GM12872 (cell line): ENCODE measurements around the gene CYB561D1.

Experiments
- TF ChIP-seq, protein P1 (sequence below): IDR thresholded peaks from 3 replicates; pipeline ENCODE4 v1.5.1; 2011; ENCODE audit warnings: low read depth, mild to moderate bottlenecking, low read length, moderate library complexity; ENCODE audit not compliant: insufficient read depth

The CYB561D1 gene

DNA sequence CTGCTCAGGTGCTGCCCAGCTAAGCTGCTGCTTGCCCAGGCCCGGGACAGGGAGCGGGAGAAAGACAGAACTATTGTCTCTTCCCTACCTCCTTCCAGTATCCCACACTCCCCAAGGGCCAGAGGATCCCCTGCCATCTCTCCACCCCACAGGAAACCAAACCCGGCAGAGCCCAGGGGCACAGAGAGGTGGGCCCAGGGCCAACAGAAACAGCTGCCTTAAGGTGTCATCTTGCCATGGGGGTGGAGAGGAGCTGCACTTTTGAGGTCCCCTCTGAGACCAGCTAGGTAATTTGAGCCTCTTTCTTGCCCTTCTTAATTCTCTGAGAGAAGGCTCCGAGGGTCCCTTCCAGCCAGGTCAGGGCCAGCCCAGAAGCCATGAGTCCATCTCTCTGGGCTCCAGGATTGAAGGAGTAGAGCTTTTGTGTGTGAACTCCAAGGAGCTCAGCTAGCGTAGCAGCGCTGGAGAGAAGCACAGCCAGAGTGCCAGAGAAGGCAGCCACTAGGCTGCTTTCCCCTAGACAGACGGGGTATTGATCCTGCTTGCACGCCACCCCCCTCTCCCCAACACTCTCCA is 36.1 kb downstream of the CYB561D1 start:
- TF ChIP-seq, protein P1, sequence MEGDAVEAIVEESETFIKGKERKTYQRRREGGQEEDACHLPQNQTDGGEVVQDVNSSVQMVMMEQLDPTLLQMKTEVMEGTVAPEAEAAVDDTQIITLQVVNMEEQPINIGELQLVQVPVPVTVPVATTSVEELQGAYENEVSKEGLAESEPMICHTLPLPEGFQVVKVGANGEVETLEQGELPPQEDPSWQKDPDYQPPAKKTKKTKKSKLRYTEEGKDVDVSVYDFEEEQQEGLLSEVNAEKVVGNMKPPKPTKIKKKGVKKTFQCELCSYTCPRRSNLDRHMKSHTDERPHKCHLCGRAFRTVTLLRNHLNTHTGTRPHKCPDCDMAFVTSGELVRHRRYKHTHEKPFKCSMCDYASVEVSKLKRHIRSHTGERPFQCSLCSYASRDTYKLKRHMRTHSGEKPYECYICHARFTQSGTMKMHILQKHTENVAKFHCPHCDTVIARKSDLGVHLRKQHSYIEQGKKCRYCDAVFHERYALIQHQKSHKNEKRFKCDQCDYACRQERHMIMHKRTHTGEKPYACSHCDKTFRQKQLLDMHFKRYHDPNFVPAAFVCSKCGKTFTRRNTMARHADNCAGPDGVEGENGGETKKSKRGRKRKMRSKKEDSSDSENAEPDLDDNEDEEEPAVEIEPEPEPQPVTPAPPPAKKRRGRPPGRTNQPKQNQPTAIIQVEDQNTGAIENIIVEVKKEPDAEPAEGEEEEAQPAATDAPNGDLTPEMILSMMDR, result no peak

DNA sequence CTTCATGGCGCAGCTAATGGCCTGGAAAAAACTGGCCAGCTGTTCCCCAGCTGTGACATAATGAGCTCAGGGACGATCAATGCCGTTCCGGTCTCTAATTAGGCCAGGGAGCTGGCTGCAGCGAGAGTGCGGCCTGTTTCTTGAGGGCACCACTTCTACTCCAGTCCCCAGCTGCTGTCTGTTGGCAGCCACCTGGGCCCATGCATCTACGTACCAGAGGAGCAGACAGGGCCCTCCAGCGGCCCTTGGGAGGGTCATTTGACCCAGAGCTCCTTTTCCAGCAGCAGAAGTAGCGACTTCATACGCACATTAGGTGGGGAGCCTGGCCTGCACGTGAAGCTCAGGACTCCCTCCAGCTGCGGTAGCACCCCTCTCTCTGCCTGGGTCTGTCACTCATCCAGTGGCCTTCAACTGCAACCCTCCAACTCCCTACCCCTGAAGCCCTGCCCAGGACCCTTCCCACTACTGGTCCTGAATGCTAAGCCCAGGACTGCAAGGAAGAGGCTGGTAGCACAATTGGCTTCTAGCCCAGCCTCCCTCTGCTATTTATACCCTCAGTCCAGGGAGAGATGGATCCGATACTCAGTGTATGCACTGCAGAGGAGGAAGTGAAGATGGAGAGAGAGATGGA is 36.7 kb downstream of the CYB561D1 start:
- TF ChIP-seq, protein P1, result no peak

DNA sequence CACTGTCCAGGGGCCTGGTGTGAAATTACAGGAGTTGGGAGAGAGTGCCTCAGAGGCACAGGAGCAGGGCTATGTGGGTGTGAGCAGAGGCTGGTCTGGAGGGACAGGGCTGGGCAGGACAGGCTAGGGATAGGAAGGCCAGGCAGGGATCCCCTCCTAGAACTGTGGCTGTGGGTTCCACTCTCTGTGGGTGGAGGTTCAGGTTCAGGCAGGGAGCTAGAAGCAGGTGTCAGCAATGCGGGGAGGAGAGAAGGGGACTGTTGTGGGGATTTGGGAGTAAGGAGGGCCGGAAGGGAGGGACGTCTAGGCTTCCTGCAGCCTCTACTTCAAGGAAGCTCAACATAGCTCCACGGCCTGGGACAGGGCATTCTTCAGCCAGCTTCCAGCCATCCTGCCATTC is 37.5 kb downstream of the CYB561D1 start:
- TF ChIP-seq, protein P1, result no peak

DNA sequence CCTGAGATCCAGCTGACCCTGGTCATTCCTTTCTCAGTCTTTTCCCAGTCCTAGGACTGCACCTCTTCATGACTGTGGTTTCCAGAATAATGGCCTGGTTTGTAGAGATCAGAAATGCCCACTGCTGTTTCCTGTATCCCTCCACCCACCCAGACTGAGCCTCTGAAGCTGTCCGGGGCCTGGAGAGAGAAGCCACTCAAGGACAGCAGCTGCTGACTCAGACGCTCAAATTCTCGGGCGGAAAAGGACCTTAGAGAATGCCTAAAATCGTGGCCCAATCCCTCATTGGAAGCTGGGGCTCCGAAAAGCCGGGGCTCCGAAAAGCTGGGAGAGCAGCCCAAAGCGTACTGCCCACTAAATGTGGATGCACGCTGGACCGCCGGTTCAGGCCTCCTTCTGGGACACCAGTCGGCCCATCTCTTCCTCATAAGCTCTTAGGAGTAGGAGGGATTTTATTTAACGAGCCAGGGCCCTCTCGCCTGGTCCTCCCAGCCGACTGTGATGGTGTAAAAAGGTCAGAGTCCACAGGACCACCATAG is 38.0 kb downstream of the CYB561D1 start:
- TF ChIP-seq, protein P1, result no peak

DNA sequence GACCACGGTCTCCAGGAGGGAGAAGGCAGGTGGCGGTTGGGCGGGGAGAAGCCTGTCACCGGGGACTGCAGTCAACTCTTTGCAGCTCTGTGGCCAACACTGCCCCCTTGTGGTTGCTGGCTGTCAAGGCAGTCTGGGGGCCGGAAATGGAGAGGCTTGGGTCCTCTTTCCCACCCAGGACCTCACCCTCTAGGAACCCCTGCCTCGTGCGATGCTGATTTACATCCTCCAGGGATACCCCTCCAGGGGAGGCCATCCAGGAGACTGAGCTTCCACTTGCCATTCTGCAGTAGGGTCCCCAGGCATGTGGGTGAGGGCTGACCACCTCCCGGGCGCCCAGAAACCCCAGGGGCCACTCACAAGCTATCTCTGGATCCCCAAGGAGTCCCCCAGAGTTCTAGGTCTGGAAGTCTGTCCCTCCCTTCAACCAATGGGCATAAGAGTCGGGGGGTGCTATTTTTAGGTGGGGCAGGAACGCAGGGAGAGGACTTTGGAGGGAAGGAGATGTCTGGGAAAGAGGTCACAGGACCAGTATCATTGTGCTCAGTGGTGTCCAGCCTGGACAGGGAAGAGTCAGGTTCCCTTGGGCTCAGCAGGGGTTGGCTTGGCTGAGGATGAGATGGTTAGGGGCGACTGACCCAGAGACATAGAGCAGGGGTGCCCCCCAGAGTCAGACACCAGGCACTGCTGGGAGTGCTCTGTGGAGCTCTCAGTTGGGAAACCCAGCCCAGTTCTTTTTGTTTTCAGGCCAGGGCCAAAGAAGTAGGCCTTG is 38.7 kb downstream of the CYB561D1 start:
- TF ChIP-seq, protein P1, result peak; percentile 99

DNA sequence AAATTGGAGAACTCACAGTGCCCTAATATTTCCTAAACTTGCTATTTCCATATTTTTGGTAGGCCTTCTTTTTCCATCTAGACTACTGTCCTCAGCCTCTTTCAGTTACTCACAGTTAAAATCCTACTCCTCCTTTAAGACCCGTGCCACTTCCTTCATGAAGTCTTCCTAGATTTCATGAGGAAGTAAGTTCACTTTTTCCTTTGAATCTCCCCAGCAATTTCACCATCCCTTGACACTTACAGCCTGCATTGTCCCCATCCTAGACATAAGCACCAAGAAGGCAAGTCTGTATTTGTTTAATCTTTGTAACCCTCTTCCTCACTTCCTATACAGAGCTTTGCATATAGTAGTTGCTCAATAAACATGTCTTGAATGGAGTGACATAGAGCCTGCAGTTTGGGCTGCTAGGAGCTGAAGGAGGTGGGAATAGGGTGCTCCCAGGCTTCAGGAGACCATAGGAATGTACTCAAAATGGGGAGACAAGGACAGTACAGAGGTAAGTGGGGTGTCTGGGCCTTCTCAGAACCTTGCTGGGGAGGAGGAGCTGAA is 40.5 kb downstream of the CYB561D1 start:
- TF ChIP-seq, protein P1, result no peak

DNA sequence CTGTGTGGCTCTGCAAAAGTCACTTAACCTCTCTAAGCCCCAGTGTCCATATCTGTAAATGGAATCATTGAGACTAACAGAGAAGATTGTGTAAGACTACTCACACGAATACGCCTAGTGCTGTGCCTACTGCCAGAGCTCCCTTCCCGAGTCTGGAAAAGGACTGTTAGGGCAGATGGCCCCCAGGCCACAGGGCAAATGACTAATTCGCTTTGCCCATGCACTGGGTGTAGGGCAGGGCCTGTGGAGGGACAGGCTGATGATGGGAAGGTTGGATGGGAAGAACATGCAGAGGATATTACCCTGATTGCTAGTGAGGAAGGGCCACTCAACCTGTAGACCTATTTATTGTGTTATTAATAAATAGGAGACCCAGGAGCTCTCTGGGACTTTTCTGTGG is 41.6 kb downstream of the CYB561D1 start:
- TF ChIP-seq, protein P1, result no peak
